Activated CD4-positive, alpha-beta T cell treated with anti-CD3 and anti-CD28 coated beads, Interleukin-2, amount 10 ng/mL, durations not matched to agents 7 days and 5 days (primary cell): ENCODE measurements around the gene CCDC175. TPM values are rescaled to one million over a fixed set of nuclear protein-coding genes. Genes with fewer than 3 reads are reported as not detected.
A peak's percentile ranks its signal among the peaks of the same experiment; 100 is the strongest.

Experiments
- CTCF ChIA-PET: fragments of 350-600 bp; sonication (Branson Sonifier 250); formaldehyde crosslinking; loops from one replicate; lab custom pipeline; 2021; ENCODE audit warnings: antibody characterized with exemption; lab: Charles Lee
- POLR2A ChIA-PET: fragments of 350-600 bp; sonication (Branson Sonifier 250); formaldehyde crosslinking; loops from one replicate; lab custom pipeline; 2021; ENCODE audit warnings: antibody characterized with exemption; lab: Charles Lee
- DNase-seq: peaks from one replicate; pipeline ENCODE4 v3.0.0-alpha.2; 2020
- H3K27ac Mint-ChIP-seq: one replicate; pipeline ENCODE4 v1.8.0; 2021; ENCODE audit warnings: mild to moderate bottlenecking, moderate library complexity, mixed read lengths
- H3K27me3 Mint-ChIP-seq: one replicate; pipeline ENCODE4 v1.8.0; 2021; ENCODE audit warnings: mixed read lengths
- H3K36me3 Mint-ChIP-seq: one replicate; pipeline ENCODE4 v1.8.0; 2021; ENCODE audit warnings: low read depth, mixed read lengths
- H3K4me1 Mint-ChIP-seq: one replicate; pipeline ENCODE4 v1.8.0; 2021; ENCODE audit warnings: mixed read lengths
- H3K4me3 Mint-ChIP-seq: one replicate; pipeline ENCODE4 v1.8.0; 2021; ENCODE audit warnings: mild to moderate bottlenecking, moderate library complexity, mixed read lengths
- H3K9me3 Mint-ChIP-seq: one replicate; pipeline ENCODE4 v1.8.0; 2021; ENCODE audit warnings: mixed read lengths
- total RNA-seq, 2 experiments: library from RNA; stranded (reverse); gene quantifications; one replicate each; pipeline ENCODE4 v1.2.3, GENCODE V29; 2021

The CCDC175 gene
- total RNA-seq, 2 experiments from 2014 or later: not detected

DNA sequence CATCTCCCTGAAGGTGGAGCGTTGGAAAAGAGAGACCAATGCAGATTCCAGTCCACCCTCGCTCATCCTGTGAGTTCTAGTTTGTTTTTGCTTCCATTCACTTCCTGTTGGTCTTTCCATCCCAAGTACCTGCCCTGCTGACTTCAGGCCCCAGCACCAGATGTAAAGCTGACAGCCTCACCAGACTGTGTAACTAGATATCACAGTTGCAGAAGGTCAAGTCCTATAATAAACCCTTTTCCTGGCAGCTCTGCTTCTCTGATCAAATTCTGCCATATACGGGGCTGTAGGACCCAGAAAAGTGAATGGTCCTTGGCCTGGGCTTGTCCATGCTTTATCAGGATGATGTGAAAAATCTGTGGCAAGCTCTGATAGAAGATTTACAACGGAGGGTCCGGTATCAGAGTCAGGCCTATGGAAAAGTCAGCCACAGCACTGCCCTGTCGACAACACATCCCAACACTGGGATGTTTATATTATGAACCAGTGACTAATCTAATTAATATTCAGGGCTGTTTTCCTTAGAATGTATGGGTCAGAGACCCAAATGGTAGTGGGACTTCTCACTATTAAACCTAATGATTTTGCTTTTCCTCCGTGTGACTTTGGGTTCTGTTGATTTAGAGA, 42.1 kb downstream of the CCDC175 start:
- Mint-ChIP-seq H3K9me3 (no peaks in the 10 kb centered on the region), H3K36me3 (no peaks in the 10 kb centered on the region), H3K4me1 (no peaks in the 10 kb centered on the region), H3K27ac (no peak overlapping the region), H3K4me3 (no peak overlapping the region), H3K27me3 (peaks cover 10% of the 10 kb centered on the region)
- DNase-seq: no peak
- POLR2A ChIA-PET: no interaction called here
- CTCF ChIA-PET: interaction anchor here (0.7 kb wide), 1 partner anchor 41 kb away, joined by 4 read pairs; no protein-coding TSS in a partner anchor

DNA sequence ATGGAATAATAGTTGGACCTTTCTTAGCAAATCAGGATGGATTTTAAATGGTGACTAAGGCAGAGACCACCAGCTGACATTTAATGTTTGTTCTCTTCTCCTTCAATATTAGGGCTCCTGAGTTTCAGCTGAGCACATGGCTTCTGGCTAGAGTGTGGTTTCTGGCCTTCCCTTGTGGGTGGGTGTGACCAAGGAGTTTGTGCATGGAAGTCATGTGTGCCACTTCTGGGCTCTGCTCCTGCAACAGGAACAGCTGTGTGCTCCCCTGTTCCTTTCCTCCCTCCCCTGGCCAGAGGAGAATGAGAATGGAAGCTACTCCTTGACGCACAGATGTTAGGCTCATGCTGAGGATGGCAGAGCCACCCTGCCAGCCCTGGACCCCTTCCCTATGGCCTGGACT, 44.2 kb downstream of the CCDC175 start:
- DNase-seq: no peak
- no peaks in the 10 kb centered on the region for H3K4me1 Mint-ChIP-seq
- H3K9me3 Mint-ChIP-seq: no peaks in the 10 kb centered on the region
- no peaks in the 10 kb centered on the region for H3K36me3 Mint-ChIP-seq
- H3K27ac Mint-ChIP-seq: no peak overlapping the region
- ChIA-PET CTCF (no interaction called here), POLR2A (no interaction called here)
- peaks cover 18% of the 10 kb centered on the region for H3K27me3 Mint-ChIP-seq
- no peak overlapping the region for H3K4me3 Mint-ChIP-seq

DNA sequence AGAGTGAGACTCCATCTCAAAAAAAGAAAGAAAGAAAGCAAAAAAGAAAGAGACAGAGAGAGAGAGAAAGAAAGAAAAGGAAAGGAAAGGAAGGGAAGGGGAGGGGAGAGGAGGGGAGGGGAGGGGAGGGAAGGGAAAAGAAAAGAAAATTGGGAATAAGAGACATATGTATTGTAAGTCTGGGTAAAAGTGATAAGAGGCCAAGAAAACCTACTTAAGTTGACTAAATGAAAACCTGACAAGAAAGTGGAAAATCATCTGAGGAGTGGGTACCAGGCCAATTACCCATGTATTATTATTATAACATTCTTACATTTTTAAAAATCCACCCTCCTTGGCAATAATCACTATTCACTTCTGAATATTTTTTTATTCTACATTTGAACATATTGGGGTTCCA, 46.3 kb downstream of the CCDC175 start:
- CTCF ChIA-PET: no interaction called here
- H3K4me3 Mint-ChIP-seq: no peak overlapping the region
- POLR2A ChIA-PET: no interaction called here

DNA sequence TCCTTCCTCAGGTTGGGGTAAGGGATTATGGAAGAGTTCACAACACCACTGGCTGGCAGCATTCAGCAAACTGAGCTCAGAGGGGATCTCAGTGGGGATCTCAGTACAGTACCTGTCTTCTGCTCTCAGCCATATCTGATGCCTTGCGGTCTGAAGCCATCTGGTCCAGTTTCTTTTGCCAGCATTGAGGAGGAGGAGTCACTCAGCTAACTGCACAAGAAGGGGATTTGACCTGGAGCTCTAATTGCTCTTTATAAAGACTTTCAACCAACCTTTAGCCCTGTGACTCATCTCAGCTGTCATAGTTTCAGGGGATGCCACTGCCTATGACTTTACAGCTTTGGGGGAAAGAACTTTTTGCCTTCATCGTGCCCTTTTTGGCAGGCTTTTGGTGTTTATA, 47.4 kb downstream of the CCDC175 start:
- Mint-ChIP-seq H3K4me3 (no peak overlapping the region), H3K36me3 (no peaks in the 10 kb centered on the region), H3K4me1 (no peaks in the 10 kb centered on the region), H3K9me3 (no peaks in the 10 kb centered on the region), H3K27me3 (peaks cover 32% of the 10 kb centered on the region), H3K27ac (no peak overlapping the region)
- ChIA-PET CTCF (interaction anchor here (0.6 kb wide), 1 partner anchor 337 kb away, joined by 3 read pairs; no protein-coding TSS in a partner anchor), POLR2A (no interaction called here)
- no peak for DNase-seq

More for the DNA sequence above, 46.3 kb downstream of the CCDC175 start:
- Mint-ChIP-seq H3K9me3 (no peaks in the 10 kb centered on the region), H3K27ac (no peak overlapping the region), H3K27me3 (peaks cover 23% of the 10 kb centered on the region), H3K36me3 (no peaks in the 10 kb centered on the region), H3K4me1 (no peaks in the 10 kb centered on the region)
- no peak for DNase-seq

DNA sequence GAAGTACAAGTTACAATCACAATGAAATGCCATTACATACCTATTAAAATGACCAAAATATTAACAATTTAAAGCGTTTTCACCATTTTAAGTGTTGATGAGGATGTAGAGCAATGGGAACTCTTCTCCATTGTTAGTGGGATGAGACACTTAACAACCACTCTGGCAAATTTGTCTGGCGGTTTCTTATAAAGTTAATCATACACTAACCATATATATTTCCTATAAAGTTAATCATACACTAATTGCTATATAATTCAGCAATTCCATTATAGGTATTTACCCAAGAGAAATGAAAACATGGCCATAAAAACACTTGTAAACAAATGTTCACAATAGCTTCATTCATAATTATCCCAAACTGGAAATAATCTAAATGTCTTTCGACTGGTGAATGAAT, 56.4 kb downstream of the CCDC175 start:
- peaks cover 27% of the 10 kb centered on the region for H3K27me3 Mint-ChIP-seq
- DNase-seq: no peak
- no peak overlapping the region for H3K4me3 Mint-ChIP-seq
- POLR2A ChIA-PET: no interaction called here
- H3K4me1 Mint-ChIP-seq: no peaks in the 10 kb centered on the region
- no peak overlapping the region for H3K27ac Mint-ChIP-seq
- H3K9me3 Mint-ChIP-seq: no peaks in the 10 kb centered on the region
- no peaks in the 10 kb centered on the region for H3K36me3 Mint-ChIP-seq
- CTCF ChIA-PET: interaction anchor here (1.1 to 1.2 kb wide), 2 partner anchors 15 to 57 kb away, joined by 3 read pairs; partner anchors contain the start of gene CCDC175

- Mint-ChIP-seq H3K4me1 (no peaks in the 10 kb centered on the region), H3K27me3 (peaks cover 19% of the 10 kb centered on the region), H3K4me3 (no peak overlapping the region), H3K27ac (no peak overlapping the region), H3K9me3 (no peaks in the 10 kb centered on the region), H3K36me3 (no peaks in the 10 kb centered on the region)
- no peak for DNase-seq
- ChIA-PET POLR2A (no interaction called here), CTCF (no interaction called here)
Observed at GRCh38 chr14:59511916-59512575, 64.6 kb downstream of the CCDC175 start.

DNA sequence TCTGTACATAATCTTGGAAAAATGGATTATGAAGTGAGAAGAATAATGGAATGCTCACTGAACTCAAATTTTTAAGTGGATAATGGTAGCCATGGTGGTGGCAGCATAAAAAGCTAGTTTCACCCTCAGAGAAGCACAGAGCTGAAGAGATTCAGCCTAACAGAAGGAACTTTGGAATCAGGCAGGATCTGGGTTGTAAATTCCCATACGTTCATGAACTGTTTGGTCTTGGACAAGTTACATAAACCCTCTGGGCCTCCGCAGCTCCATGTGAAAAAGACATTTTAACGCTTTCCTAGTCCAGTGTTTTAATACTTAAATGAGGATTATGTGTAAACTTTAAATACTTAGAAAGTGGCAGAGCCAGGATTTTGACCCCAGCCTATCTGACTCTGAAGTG, 65.6 kb downstream of the CCDC175 start:
- peaks cover 13% of the 10 kb centered on the region for H3K27me3 Mint-ChIP-seq
- H3K27ac Mint-ChIP-seq: no peak overlapping the region
- no peak for DNase-seq
- POLR2A ChIA-PET: no interaction called here
- H3K4me3 Mint-ChIP-seq: no peak overlapping the region
- H3K36me3 Mint-ChIP-seq: no peaks in the 10 kb centered on the region
- CTCF ChIA-PET: no interaction called here
- H3K9me3 Mint-ChIP-seq: no peaks in the 10 kb centered on the region
- no peaks in the 10 kb centered on the region for H3K4me1 Mint-ChIP-seq

DNA sequence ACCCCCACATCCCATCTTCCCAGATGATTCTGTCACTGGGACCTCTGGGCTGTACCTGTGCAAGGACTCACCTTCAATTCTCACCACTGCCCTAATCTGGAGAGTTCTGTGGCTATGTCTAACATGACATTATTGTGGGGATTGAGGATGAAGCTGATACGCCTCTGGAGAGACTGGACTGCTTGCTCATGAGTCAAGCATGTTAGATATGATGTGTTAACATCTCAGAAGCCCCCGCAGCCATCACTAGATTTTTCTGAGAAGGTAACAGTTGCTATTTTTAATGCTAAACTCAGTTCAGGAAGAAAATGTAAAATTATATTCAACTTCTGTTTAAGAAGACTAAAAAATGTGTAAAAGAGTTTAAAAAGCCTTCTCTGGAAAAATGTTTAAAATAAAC, 66.6 kb downstream of the CCDC175 start:
- peaks cover 8% of the 10 kb centered on the region for H3K27me3 Mint-ChIP-seq
- H3K36me3 Mint-ChIP-seq: no peaks in the 10 kb centered on the region
- H3K4me3 Mint-ChIP-seq: no peak overlapping the region
- H3K9me3 Mint-ChIP-seq: no peaks in the 10 kb centered on the region
- ChIA-PET CTCF (interaction anchor here (0.6 to 1.0 kb wide), 2 partner anchors 54 to 67 kb away, joined by 3 to 4 read pairs; partner anchors contain the start of gene CCDC175), POLR2A (no interaction called here)
- no peak overlapping the region for H3K27ac Mint-ChIP-seq
- DNase-seq: no peak
- peaks cover 2% of the 10 kb centered on the region for H3K4me1 Mint-ChIP-seq

DNA sequence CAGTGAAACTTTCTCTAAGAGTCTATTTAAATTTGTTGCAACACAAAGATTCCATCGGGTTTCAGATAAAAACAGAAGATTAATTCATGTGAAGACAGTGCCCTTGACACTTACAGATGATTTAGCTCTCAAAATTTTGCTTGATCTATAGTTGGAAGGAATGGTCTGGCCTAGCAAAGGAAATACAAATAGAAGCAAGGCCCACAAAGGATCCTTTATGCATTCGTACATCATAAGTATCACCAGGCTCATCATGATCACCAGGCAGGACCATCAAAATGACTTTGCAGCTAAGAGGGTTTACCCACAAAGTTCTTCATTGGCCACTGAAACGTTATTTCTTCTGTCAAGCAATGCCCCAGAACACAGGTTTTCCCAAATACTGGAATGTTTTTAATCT, 67.5 kb downstream of the CCDC175 start:
- Mint-ChIP-seq H3K27ac (no peak overlapping the region), H3K9me3 (no peaks in the 10 kb centered on the region), H3K4me3 (no peak overlapping the region), H3K27me3 (peaks cover 8% of the 10 kb centered on the region), H3K4me1 (peaks cover 8% of the 10 kb centered on the region), H3K36me3 (peaks cover 2% of the 10 kb centered on the region)
- ChIA-PET CTCF (interaction anchor here (1.0 kb wide), 1 partner anchor 68 kb away, joined by 4 read pairs; the partner anchor contains the start of gene CCDC175), POLR2A (no interaction called here)
- DNase-seq: no peak

DNA sequence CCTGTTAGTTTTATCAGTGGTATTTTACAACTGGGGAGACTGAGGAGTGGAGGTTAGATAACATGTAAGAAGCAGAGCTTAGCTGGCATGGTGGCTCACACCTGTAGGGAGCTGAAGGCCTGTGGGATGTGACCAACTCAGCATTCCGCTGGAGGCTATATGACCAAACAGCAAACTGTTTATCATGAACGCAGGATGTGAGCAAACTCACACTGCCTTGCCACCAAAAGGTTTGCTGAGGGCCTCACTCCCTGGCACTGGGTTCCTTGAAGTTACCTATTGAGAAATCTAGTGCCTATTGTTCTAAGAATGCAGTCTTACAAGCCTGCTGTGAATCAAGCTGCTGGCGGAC, 68.9 kb downstream of the CCDC175 start:
- DNase-seq: no peak
- peaks cover 8% of the 10 kb centered on the region for H3K27me3 Mint-ChIP-seq
- peaks cover 8% of the 10 kb centered on the region for H3K4me1 Mint-ChIP-seq
- H3K27ac Mint-ChIP-seq: no peak overlapping the region
- no peak overlapping the region for H3K4me3 Mint-ChIP-seq
- no peaks in the 10 kb centered on the region for H3K9me3 Mint-ChIP-seq
- CTCF ChIA-PET: interaction anchor here (1.1 to 1.4 kb wide), 2 partner anchors 28 to 70 kb away, joined by 4 to 11 read pairs; partner anchors contain the start of gene CCDC175
- POLR2A ChIA-PET: no interaction called here
- peaks cover 4% of the 10 kb centered on the region for H3K36me3 Mint-ChIP-seq

DNA sequence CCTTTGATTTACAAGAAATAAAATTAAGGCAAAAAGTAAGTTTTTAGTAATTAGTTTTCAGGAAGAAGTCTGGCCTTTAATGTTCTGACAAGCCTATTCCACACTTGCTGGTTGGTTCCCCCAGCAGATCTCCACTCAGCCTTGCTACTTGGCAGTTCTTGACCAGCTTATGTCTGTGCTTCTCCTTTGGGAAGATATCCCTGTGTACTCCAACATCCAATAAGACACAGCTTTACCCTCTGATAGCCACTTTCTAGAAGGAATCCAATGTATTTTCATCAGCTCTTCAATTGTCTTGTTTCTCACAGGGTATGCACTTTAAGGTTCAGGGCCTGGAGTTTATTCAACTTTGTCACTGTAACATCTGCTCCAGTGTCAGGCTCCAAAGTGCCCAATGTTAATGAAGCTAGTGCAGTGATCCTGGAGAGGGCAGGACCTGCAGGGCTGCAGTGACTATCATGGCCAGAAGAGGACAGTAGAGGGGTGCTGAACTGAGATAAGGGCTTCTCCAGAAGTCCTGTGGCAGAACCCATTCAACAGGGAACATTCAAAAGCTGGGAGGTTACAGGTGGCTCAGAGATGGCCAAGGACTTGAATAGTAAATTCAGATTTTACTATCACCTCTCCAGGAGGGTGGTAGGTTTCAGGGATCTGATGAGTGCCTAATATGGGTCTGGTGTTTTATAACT, 69.4 kb downstream of the CCDC175 start:
- no peak overlapping the region for H3K4me3 Mint-ChIP-seq
- DNase-seq: peak; percentile 63
- peaks cover 7% of the 10 kb centered on the region for H3K36me3 Mint-ChIP-seq
- no peaks in the 10 kb centered on the region for H3K9me3 Mint-ChIP-seq
- CTCF ChIA-PET: interaction anchor here (1.1 to 1.4 kb wide), 3 partner anchors 27 to 361 kb away, joined by 4 to 11 read pairs (median 5); partner anchors contain the start of gene CCDC175
- POLR2A ChIA-PET: no interaction called here
- peaks cover 8% of the 10 kb centered on the region for H3K27me3 Mint-ChIP-seq
- H3K27ac Mint-ChIP-seq: no peak overlapping the region
- peaks cover 8% of the 10 kb centered on the region for H3K4me1 Mint-ChIP-seq

DNA sequence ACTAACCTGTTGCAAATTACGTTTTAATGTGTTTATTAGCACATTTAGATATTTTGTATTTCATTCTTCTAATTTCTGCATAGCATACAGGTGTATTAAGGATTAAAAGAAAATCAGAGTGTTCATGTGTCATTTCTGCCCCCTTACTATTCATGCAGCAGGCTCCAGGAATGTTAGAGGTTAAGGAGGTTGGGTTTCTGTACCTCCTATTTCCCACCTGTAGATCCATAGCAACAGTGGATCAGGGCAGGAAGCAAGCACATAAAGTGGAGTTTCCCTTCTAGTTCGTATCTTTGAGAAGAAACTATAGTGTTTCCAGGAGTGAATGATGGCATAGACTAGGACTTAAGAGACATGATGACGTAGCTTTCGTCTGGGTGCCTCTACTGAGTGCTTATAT, 73.4 kb downstream of the CCDC175 start:
- Mint-ChIP-seq H3K36me3 (peaks cover 18% of the 10 kb centered on the region), H3K27ac (no peak overlapping the region), H3K4me1 (peaks cover 8% of the 10 kb centered on the region), H3K9me3 (no peaks in the 10 kb centered on the region), H3K27me3 (no peaks in the 10 kb centered on the region), H3K4me3 (no peak overlapping the region)
- ChIA-PET POLR2A (no interaction called here), CTCF (interaction anchor here (0.8 to 1.1 kb wide), 2 partner anchors 19 to 79 kb away, joined by 3 to 4 read pairs; partner anchors contain the start of genes JKAMP and L3HYPDH)
- DNase-seq: no peak

- peaks cover 8% of the 10 kb centered on the region for H3K4me1 Mint-ChIP-seq
- no peak for DNase-seq
- ChIA-PET POLR2A (no interaction called here), CTCF (no interaction called here)
- no peaks in the 10 kb centered on the region for H3K27me3 Mint-ChIP-seq
- H3K36me3 Mint-ChIP-seq: peaks cover 27% of the 10 kb centered on the region
- no peak overlapping the region for H3K4me3 Mint-ChIP-seq
- no peaks in the 10 kb centered on the region for H3K9me3 Mint-ChIP-seq
- H3K27ac Mint-ChIP-seq: no peak overlapping the region
Observed at GRCh38 chr14:59500732-59501131, 75.9 kb downstream of the CCDC175 start.
